Ammon's horn (tissue), 1 donor: ENCODE measurements around the gene PKN1.
A peak's percentile ranks its signal among the peaks of the same experiment; 100 is the strongest.
"Not testable (repeated sequence)": the region's sequence is repeated elsewhere in the genome, so short reads cannot be mapped to it uniquely, and the experiment has no call there.

Experiments
- DNase-seq: peaks from one replicate; pipeline ENCODE4 v3.0.0-alpha.2; 2016; ENCODE audit warnings: low spot score

PKN1 gene

GRCh38 chr19:14430712-14431111 is 2.4 kb upstream of the PKN1 start:
- no peak for DNase-seq

- DNase-seq: no peak
Observed at GRCh38 chr19:14433554-14434501, 722 bp downstream of the PKN1 start.

- no peak for DNase-seq
Observed at GRCh38 chr19:14434543-14435319, 1.6 kb downstream of the PKN1 start.

GRCh38 chr19:14435320-14436050 is 2.4 kb downstream of the PKN1 start:
- DNase-seq: no peak

GRCh38 chr19:14437578-14438140 is 4.6 kb downstream of the PKN1 start:
- no peak for DNase-seq

- no peak for DNase-seq
Observed at GRCh38 chr19:14439014-14439413, 5.9 kb downstream of the PKN1 start.

GRCh38 chr19:14440049-14440448 is 6.9 kb downstream of the PKN1 start:
- DNase-seq: peak; percentile 61

- DNase-seq: no peak
Observed at GRCh38 chr19:14441041-14441938, 8.2 kb downstream of the PKN1 start.

GRCh38 chr19:14442891-14443631 is 10.0 kb downstream of the PKN1 start:
- DNase-seq: peak; percentile 74

- no peak for DNase-seq
Observed at GRCh38 chr19:14443632-14444216, 10.6 kb downstream of the PKN1 start.

- no peak for DNase-seq
Observed at GRCh38 chr19:14446336-14447036, 13.4 kb downstream of the PKN1 start.

GRCh38 chr19:14449321-14449720 is 16.2 kb downstream of the PKN1 start:
- no peak for DNase-seq

GRCh38 chr19:14450168-14450874 is 17.2 kb downstream of the PKN1 start:
- DNase-seq: no peak

GRCh38 chr19:14450876-14451275 is 17.8 kb downstream of the PKN1 start:
- no peak for DNase-seq

- not testable (repeated sequence) for DNase-seq
Observed at GRCh38 chr19:14452303-14452702, 19.2 kb downstream of the PKN1 start.

GRCh38 chr19:14459703-14460102 is 26.6 kb downstream of the PKN1 start:
- DNase-seq: no peak

GRCh38 chr19:14460935-14461334 is 27.8 kb downstream of the PKN1 start:
- no peak for DNase-seq

- DNase-seq: not testable (repeated sequence)
Observed at GRCh38 chr19:14462401-14462800, 29.3 kb downstream of the PKN1 start.

- DNase-seq: no peak
Observed at GRCh38 chr19:14463747-14464146, 30.6 kb downstream of the PKN1 start.
